Fibroblast of pulmonary artery (primary cell): ENCODE data around the gene CNTNAP2.

Experiments
- DNase-seq: peaks from one replicate; pipeline ENCODE4 v3.0.0-alpha.2; 2010; ENCODE audit warnings: low read depth
- H3K4me3 ChIP-seq: replicated peaks from 2 replicates; pipeline ENCODE4 v1.5.1; 2011; ENCODE audit warnings: low read depth, mild to moderate bottlenecking, control low read depth, low read length, moderate library complexity
- TF ChIP-seq, protein P1 (sequence below): IDR thresholded peaks from 2 replicates; pipeline ENCODE4 v1.5.1; 2011; ENCODE audit warnings: mild to moderate bottlenecking, control low read depth, low read length, inconsistent platforms; ENCODE audit errors: missing control alignments

Gene CNTNAP2

GRCh38 chr7:146417176-146417575 lies 300.6 kb downstream of the CNTNAP2 start:
- DNase-seq, result no peak
- TF ChIP-seq, protein P1, sequence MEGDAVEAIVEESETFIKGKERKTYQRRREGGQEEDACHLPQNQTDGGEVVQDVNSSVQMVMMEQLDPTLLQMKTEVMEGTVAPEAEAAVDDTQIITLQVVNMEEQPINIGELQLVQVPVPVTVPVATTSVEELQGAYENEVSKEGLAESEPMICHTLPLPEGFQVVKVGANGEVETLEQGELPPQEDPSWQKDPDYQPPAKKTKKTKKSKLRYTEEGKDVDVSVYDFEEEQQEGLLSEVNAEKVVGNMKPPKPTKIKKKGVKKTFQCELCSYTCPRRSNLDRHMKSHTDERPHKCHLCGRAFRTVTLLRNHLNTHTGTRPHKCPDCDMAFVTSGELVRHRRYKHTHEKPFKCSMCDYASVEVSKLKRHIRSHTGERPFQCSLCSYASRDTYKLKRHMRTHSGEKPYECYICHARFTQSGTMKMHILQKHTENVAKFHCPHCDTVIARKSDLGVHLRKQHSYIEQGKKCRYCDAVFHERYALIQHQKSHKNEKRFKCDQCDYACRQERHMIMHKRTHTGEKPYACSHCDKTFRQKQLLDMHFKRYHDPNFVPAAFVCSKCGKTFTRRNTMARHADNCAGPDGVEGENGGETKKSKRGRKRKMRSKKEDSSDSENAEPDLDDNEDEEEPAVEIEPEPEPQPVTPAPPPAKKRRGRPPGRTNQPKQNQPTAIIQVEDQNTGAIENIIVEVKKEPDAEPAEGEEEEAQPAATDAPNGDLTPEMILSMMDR, result no peak
- no peak overlapping the region for H3K4me3 ChIP-seq

DNA sequence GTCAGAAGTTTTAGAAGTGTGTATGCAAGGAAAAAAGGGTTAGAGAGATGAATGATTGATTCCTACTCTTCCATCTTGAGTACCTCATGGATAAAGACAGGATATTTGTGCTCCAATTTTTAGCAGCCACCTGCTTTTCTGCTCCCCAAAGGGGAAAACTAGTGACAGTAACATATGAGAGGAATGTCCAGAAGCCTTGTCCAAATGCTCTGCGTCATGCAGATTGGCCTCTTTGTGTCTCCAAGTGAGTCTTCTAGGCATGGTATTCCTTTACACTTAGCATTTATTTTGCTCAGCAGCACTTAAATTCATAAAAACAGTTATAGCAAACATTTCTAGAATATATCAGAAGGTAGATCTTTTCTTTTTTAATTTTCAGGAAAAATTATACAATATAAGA lies 306.8 kb downstream of the CNTNAP2 start:
- no peak for DNase-seq
- TF ChIP-seq, protein P1, result no peak
- H3K4me3 ChIP-seq, result no peak overlapping the region

GRCh38 chr7:146424084-146424483 lies 307.5 kb downstream of the CNTNAP2 start:
- no peak for DNase-seq
- H3K4me3 ChIP-seq, result no peak overlapping the region
- TF ChIP-seq, protein P1, result no peak

GRCh38 chr7:146433501-146433900 lies 316.9 kb downstream of the CNTNAP2 start:
- TF ChIP-seq, protein P1, result no peak
- no peak for DNase-seq

DNA sequence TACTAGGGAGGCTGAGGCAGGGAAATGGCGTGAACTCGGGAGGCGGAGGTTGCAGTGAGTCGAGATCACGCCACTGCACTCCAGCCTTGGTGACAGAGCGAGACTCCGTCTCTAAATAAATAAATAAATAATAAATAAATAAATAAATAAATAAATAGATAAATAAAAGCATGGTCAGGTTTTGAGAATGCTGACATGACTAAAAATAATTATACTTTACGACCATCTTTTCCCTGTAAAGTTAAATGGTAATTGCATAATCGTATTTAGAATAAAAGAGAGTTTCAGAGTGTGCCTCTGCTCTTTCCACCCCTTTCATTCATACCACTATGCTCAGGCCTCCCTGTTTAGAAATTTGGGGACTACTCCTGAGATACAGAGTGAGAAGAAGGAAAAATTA lies 326.5 kb downstream of the CNTNAP2 start:
- TF ChIP-seq, protein P1, result no peak
- H3K4me3 ChIP-seq, result no peak overlapping the region
- no peak for DNase-seq

More at GRCh38 chr7:146433501-146433900, 316.9 kb downstream of the CNTNAP2 start:
- H3K4me3 ChIP-seq, result no peak overlapping the region

- no peak for DNase-seq
- TF ChIP-seq, protein P1, result no peak
- no peak overlapping the region for H3K4me3 ChIP-seq
Measured at GRCh38 chr7:146449625-146450024, 333.0 kb downstream of the CNTNAP2 start.

DNA sequence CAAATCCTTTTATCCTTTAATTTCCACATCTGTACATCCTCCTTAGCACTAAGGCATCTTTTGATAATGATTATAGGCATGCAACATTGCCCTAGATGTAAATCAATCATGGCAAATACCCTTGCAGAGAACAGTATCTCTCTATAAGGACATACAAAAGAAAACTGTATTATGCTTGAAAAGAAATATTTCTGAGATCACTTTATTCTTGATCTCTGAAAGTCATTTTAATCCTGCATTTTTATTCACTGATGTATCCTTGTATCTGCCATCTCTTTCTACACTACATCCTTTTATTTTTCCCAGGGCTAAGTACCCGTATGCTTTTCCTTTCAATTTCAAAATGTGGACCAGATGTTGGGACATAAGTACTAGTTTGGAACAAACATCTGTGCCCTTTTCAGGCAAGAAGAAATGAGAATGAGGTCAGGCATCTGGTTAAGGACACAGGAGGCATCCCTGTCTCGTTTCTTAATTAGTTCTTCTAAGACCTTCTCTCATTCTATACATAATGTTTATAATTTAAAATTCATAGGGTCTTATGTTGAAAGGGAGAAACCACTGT lies 338.6 kb downstream of the CNTNAP2 start:
- H3K4me3 ChIP-seq, result no peak overlapping the region
- TF ChIP-seq, protein P1, result no peak
- DNase-seq, result no peak
